Activated T-helper 1 cell treated with anti-CD3 and anti-CD28 coated beads, Interleukin-2, amount 50 U/mL, for 16 hours (primary cell): ENCODE results near the gene LY6G5B.
A peak's percentile ranks its signal among the peaks of the same experiment; 100 is the strongest.

Experiments used
- DNase-seq, 2 donors: peaks; one replicate each; pipeline ENCODE4 v3.0.0-alpha.2; 2020; ENCODE audit warnings: low read depth in 1 of 2, low spot score in 1 of 2

The LY6G5B gene, protein sequence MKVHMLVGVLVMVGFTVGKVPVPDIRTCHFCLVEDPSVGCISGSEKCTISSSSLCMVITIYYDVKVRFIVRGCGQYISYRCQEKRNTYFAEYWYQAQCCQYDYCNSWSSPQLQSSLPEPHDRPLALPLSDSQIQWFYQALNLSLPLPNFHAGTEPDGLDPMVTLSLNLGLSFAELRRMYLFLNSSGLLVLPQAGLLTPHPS

DNA sequence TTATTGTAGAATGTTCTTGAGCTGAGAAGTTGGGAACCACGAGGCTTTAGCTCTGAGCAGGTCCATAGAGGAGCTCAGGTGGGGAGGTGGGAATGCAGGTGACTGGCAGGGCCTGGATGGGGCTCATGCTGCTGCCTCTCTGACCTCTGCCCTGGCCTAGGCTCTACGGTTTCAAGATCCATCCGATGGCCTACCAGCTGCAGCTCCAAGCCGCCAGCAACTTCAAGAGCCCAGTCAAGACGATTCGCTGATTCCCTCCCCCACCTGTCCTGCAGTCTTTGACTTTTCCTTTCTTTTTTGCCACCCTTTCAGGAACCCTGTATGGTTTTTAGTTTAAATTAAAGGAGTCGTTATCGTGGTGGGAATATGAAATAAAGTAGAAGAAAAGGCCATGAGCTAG lies at the start of gene LY6G5B:
Gene LY6G5B (plus strand): TSS at position 301 of the 400 bp plus-strand sequence. CDS start 975 bp downstream, outside the sequence.
- DNase-seq = no peak

DNA sequence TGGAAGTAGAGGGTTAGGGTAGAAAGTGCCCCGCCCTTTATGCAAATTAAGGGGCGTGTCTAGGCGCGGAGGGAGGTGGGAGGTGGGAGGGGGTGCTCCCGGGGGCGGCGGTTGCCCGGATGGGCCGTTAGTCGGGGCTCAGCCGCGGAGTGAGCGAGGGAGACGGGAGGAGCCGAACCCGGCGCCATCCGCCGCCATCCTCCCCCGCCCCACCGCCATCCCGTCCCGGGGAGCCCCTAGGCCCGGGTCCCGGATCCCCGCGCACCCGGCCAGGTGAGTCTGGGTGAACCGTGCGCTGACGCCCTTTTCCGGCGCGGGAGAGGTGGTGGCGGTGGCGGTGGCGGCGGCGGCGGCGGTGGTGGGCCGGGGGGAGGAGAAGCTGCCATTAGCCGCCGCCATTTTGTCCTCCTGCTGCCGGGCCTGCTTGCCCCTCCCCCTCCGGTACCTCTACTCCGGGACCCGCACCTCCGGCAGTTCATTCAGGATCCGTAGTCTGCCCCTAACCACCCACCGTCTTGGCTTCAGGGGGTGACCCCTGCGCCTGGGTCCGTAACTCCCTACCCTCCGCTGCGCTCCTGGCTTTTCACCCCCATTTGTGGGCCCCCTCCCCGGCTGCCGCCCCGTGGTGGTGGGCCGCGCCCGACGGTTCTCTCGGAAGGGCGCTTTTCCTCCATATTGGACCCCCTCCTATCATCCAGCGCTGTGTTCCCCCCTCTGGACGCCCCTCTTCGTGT lies 49.0 kb upstream of the LY6G5B start, which contains the start of gene PRRC2A:
Gene PRRC2A (plus strand): TSS at position 130 of the 734 bp plus-strand sequence. CDS start 2,075 bp downstream, outside the sequence.
- peak in 1 of 2 donors; percentile 62 for DNase-seq

DNA sequence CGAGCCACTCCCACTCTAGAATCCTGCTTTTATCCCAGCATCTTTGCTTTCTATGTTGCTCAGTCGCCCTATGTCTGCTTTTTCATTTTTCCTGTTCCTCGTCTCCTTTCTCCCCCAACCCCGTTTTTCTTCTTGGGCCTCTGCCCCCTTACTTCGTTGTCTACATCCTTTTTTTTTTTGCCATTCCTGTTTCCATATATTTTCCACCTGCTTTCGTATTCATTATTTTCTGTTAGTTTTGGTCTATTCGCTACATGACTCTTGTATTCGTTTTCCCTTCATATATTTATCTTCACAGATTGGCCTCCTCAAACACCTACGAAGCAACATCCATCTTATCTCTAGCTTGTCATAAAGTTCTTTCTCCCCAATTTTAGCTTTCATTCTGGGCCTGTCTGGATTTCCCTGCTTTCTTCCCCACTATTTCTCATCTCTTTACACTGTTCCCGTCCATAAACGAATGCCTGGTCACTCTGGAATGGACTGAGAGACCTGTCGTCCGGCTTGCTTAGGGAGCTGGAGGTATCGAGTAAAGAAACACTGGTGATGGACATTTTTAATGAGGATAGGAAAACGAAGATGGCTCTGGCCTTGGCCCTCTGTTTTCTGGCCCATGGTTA lies 48.3 kb upstream of the LY6G5B start:
- no peak for DNase-seq

DNA sequence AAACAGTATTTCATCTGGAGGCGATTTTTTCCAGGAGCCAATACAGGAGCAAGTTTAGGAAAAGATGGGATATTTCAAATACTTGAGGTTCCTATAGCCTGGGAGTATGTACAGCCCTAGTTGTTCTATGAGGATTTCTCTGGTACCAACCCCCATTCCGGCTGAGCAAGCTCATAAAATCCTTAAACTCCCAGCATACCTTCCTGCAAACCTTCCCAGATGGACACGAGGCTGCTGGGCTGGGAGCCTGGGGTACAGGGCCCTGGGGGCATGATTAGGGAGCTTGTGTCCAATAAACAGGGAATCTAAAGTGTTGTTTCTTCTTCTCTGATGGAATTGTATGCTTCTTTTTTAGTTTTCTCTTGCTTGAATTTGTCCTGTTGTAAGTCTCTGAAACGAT lies 47.8 kb upstream of the LY6G5B start:
- no peak for DNase-seq

DNA sequence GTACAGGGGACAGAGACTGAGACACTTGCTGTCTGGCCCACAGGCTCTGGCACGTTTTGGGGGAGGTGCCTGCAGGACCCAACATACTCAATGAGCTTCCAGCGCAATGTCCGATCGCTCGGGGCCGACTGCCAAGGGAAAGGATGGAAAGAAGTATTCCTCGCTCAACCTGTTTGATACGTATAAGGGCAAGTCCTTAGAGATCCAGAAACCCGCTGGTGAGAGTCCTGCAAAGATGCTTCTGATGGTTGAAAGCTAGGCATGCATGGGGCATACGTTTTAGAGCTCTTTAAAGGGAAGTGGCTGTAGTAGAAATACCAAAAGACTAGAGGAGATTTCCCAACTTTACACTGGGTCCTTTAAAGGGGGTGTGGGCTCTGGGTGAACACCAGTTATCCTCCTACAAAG lies 47.1 kb upstream of the LY6G5B start:
- DNase-seq = no peak

DNA sequence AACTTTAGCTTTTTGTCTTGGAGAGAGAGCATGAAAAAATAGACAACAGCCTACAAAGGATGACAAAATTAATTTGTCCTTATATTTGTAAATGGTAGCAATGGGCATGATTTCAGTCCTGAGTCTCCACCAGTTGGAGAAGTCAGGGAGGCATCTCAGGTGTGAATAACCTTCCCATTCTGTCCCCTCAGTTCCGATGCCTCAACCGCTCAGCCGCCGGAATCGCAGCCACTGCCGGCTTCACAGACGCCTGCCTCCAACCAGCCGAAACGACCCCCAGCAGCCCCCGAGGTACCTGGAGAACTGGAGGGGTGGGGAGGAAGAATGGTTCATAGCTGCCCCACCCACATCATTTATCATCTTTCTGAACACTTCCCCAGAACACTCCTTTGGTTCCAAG lies 45.7 kb upstream of the LY6G5B start:
- no peak for DNase-seq

DNA sequence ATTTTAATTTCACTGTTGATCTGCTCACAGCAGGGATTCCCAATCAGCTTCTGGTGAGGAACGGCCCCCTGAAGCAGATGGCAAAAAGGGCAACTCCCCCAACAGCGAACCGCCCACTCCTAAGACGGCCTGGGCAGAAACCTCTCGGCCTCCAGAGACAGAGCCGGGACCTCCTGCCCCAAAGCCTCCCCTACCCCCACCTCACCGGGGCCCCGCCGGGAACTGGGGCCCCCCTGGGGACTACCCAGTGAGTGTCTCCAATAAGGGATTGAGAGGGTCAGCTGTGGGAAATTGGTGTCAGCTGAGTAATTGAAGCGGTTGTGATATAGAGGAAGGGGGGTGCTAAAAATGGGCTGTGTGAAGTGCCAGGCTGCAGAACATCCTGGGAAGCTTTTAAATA lies 42.8 kb upstream of the LY6G5B start:
- no peak for DNase-seq

DNA sequence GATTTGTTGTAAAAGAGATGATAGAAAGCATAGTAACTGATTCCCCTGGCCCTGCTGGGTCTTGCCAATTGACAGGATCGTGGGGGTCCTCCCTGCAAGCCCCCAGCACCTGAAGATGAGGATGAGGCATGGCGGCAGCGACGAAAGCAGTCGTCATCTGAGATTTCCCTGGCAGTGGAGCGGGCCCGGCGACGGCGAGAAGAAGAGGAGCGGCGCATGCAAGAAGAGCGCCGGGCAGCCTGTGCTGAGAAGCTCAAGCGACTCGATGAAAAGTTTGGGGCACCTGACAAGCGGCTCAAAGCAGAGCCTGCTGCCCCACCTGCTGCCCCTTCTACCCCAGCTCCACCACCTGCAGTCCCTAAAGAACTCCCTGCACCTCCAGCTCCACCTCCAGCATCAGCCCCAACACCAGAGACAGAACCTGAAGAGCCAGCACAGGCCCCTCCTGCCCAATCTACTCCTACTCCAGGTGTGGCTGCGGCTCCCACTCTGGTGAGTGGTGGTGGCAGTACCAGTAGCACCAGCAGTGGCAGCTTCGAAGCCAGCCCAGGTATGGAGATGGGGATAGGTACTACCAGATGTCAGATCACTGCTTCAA lies 42.0 kb upstream of the LY6G5B start:
- DNase-seq = no peak

DNA sequence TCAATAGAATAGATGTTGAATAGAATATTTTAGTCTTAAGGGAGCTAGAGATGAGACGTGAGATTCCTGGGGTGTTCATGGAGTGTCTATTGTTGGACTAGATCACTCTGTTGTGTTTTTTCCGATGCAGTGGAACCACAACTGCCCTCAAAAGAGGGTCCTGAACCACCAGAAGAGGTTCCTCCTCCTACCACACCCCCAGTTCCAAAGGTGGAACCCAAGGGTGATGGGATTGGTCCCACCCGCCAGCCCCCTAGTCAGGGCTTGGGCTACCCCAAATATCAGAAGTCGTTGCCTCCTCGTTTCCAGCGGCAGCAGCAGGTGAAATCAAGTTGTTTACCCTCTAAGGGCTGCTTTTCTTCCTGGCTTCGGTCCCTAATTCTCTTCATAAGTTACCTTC lies 40.8 kb upstream of the LY6G5B start:
- no peak for DNase-seq

DNA sequence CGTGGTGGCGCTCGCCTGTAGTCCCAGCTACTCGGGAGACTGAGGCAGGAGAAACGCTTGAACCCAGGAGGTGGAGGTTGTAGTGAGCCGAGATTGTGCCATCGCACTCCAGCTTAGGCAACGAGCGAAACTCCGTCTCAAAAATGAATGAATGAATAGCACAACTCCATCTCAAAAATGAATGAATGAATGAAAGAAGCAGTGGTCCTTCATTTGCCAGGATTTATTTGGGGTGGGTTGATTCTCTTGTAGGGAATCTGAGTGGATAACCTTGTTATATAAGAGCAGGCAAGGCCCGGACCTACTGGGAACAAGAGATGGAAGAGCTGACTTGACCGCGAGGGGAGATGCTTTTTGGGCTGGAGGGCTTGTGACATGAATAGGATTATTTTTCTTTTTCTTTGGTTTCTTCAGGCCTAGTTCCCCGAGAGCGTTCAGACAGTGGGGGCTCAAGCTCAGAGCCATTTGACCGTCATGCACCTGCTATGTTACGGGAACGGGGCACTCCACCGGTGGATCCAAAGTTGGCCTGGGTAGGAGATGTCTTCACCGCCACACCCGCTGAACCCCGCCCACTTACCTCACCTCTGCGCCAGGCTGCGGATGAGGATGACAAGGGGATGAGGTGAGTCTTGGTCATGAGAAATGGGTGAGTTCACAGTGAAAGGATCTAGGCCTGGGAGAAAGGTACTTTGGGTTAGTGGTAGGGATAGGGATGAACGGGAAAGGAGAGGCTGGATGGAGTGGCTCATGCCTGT lies 39.4 kb upstream of the LY6G5B start:
- no peak for DNase-seq

DNA sequence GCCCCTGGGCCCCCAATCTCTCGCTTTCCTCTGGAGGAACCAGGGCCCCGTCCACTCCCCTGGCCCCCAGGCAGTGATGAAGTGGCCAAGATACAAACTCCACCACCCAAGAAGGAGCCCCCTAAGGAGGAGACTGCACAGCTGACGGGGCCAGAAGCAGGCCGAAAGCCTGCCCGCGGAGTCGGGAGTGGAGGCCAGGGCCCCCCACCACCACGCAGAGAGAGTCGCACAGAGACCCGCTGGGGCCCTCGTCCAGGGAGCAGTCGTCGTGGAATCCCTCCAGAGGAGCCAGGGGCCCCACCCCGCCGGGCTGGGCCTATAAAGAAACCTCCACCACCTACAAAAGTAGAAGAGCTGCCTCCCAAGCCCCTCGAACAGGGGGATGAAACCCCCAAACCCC lies 38.6 kb upstream of the LY6G5B start:
- DNase-seq = no peak

DNA sequence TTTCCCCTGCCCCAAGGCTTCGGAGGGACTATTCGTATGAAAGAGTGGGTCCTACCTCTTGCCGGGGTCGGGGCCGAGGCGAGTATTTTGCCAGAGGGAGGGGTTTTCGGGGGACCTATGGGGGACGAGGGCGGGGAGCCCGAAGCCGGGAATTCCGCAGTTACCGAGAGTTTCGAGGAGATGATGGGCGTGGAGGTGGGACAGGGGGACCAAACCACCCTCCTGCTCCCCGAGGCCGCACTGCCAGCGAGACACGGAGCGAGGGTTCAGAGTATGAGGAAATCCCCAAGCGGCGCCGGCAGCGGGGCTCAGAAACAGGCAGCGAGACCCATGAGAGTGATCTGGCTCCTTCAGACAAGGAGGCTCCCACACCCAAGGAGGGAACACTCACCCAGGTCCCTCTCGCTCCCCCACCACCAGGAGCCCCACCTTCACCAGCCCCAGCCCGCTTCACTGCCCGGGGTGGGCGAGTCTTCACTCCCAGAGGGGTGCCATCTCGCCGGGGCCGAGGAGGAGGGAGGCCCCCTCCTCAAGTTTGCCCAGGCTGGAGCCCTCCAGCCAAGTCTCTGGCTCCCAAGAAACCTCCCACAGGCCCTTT lies 38.0 kb upstream of the LY6G5B start:
- DNase-seq = no peak

DNA sequence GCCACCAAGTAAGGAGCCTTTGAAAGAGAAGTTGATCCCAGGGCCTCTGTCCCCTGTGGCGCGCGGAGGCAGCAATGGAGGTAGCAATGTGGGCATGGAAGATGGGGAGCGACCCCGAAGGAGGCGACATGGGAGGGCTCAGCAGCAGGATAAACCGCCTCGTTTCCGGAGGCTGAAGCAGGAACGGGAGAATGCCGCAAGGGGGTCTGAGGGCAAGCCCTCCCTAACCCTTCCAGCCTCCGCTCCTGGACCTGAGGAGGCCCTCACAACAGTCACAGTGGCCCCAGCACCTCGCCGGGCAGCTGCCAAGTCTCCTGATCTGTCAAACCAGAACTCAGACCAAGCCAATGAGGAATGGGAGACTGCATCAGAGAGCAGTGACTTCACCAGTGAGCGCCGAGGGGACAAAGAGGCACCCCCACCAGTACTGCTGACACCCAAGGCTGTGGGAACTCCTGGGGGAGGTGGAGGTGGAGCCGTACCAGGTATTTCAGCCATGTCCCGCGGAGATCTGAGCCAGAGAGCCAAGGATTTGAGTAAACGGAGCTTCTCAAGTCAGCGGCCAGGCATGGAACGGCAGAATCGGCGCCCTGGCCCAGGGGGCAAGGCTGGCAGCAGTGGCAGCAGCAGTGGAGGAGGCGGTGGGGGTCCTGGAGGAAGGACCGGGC lies 37.4 kb upstream of the LY6G5B start:
- DNase-seq = no peak

DNA sequence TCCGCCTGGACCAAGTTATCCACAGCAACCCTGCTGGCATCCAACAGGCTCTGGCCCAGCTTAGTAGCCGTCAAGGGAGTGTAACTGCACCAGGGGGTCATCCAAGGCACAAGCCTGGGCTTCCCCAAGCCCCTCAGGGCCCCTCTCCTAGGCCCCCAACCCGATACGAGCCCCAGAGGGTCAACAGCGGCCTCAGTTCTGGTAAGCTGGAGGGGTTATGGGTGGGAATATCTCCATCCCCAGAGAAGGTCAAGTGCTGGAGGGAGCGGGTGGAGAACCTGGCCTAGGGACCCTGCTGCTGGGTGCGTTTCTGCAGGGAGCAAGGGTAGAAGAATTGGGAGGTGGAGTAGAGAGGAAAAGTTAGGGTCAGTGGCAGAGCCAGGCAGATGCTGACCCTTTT lies 36.3 kb upstream of the LY6G5B start:
- DNase-seq = no peak

DNA sequence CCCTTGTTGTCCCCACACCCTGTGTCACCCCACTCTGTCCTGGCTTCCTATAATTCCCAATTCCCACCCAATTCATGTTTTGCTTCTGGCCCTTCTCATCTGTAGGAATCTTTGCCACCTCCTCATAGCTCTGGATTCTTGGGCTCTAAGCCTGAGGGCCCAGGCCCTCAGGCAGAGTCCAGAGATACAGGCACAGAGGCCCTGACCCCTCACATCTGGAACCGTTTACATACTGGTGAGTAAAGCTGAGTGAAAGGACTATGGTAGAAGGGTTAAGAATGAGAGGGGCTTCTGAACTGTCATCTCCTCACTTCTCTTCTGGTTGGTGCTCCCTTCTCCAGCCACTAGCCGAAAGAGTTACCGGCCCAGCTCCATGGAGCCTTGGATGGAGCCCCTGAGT lies 35.6 kb upstream of the LY6G5B start:
- DNase-seq = no peak

DNA sequence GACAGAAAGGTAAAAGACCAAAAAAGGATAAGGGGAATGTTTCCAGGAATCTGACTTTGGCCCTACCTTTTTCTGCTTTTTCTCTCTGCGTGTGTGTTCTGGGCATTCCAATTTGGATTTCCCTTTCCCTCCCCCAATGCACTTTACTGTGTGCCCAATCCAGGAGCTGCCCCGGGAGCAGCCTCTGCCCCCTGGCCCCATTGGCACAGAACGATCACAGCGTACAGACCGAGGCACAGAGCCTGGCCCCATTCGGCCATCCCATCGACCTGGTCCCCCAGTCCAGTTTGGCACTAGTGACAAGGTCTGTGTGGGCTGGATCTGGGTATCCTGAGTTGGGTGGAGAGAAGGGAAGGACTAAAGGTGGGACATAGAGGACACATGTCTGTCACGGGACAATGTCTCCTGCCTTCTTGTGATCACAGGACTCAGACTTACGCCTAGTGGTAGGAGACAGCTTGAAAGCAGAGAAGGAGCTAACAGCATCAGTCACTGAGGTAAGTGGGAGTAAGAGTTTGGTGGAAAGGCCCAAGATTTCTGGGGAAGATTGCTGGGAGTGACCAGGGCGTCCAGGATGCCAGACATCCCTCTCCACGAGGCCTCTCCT lies 34.7 kb upstream of the LY6G5B start:
- DNase-seq = no peak

DNA sequence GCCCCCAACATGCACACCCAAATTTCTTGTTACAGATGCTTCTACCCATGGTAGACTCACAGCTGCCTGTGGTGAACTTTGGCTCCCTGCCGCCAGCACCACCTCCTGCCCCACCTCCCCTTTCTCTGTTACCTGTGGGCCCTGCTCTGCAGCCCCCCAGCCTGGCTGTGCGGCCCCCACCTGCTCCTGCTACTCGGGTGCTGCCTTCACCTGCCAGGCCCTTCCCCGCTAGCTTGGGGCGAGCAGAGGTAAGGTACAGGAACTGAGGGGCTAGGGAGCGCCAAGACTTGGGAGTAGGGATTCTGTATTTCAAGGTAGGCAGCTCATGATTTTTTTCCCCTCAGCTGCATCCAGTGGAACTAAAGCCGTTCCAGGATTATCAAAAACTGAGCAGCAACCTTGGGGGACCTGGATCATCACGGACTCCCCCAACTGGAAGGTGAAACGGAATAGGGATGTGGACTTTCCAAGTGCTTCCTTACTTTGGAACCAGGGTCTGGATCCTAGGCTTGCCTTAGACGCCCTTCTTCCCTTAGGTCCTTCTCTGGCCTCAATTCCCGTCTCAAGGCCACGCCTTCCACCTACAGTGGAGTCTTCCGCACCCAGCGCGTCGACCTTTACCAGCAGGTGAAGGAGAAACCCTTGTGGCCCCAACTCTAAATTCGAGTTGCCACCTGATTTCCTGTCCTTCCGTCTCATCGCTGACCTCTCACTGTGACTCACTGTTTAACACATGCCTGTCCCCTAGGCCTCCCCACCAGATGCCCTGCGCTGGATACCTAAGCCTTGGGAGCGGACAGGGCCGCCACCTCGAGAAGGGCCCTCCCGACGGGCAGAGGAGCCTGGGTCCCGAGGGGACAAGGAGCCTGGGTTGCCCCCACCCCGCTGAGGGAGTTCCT lies 32.8 kb upstream of the LY6G5B start:
- DNase-seq = no peak

DNA sequence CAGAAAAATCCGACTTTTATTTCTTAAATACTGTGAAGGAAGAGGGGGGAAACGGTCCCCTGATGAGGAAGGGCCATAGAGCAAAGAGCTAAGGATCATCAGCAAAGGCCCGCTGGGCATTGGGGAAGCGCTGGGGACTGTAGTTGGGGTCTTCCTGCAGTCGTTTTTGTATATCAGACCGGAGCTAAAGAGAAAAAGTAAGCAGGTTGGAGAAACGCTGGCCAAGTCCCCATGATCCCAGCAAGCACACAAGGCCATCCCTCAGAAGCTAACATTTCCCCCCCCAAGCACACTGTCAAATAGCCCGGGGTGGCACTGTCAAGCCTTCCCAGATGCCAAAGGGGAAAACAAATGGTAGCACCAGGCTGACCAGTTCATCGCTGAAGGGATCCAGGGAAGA lies 30.7 kb upstream of the LY6G5B start:
- DNase-seq = no peak

DNA sequence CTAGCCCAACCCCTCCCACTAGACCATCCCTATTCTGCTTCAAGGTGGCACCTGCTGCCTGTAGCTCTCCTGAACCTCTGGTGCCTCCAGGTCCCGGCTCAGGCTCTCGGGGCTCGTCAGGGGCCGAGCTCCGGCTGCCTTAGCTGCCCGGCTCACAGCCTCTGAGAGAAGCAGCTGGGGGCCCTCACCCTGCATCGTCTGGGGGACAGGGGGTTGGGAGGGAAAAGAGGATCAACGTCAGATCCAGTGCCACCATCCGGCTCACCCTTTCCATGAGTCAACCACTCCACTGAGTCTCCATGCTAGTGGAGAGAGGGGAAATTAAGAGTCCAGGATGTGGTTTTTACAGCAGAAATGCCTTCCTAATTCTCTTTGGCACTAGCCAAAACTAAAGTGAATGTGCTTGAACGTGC lies 30.3 kb upstream of the LY6G5B start:
- no peak for DNase-seq
